PC-9 (cell line): ENCODE data around the gene STN1.

ENCODE experiments used
- EZH2 ChIP-seq: fragments of 200-600 bp; sonication (generic); IDR thresholded peaks from 2 replicates; pipeline ENCODE4 v1.8.0; 2017; ENCODE audit warnings: antibody characterized with exemption, low read depth
- TF ChIP-seq, protein P1 (sequence below): fragments of 200-600 bp; sonication (generic); conservative IDR thresholded peaks from 2 replicates; pipeline ENCODE4 v1.6.1; 2017; ENCODE audit warnings: mixed run types, antibody characterized with exemption, mild to moderate bottlenecking, moderate library complexity

DNA sequence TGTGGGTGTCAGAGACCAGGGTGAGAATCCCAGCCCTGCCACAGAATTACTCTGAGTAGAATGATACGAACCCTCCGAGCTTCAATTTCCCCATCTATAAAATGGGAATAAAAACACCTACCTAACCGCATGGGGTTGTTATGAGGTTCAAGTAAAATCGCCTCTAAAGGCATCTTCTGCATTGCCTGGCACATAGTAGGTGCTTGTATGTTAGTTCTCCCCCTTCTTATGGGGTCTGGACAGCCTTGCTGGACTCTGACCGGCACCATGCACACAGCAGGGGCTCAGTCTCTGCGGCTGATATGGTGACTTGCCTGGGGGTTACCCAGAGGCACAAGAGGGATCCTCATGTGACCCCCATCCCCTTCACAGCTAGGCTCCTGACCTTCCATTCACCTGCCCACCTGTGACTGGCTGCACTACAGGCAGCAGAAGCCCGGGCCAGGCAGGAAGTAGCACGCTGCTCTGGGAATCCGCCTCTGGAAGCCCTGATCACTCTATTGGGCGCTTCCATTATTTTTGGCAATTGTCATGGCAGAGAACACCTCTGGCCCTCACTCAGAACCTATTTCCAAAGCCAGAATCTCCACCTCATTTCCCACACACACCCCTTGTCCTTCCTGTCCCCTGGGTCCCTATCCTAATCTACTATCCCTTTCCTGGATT is 68.6 kb downstream of the STN1 start:
- TF ChIP-seq, protein P1, sequence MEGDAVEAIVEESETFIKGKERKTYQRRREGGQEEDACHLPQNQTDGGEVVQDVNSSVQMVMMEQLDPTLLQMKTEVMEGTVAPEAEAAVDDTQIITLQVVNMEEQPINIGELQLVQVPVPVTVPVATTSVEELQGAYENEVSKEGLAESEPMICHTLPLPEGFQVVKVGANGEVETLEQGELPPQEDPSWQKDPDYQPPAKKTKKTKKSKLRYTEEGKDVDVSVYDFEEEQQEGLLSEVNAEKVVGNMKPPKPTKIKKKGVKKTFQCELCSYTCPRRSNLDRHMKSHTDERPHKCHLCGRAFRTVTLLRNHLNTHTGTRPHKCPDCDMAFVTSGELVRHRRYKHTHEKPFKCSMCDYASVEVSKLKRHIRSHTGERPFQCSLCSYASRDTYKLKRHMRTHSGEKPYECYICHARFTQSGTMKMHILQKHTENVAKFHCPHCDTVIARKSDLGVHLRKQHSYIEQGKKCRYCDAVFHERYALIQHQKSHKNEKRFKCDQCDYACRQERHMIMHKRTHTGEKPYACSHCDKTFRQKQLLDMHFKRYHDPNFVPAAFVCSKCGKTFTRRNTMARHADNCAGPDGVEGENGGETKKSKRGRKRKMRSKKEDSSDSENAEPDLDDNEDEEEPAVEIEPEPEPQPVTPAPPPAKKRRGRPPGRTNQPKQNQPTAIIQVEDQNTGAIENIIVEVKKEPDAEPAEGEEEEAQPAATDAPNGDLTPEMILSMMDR: no peak
- no peak for TF ChIP-seq EZH2
